ENCODE results near the gene CHAT. TPM values are rescaled to one million over a fixed set of nuclear protein-coding genes. Genes with fewer than 3 reads are reported as not detected.
A peak's percentile ranks its signal among the peaks of the same experiment; 100 is the strongest.

Gene CHAT
- total RNA-seq, 3 donors from 2014 or later (not counting 1 experiment from before 2014, with no cell fraction given) = not detected

DNA sequence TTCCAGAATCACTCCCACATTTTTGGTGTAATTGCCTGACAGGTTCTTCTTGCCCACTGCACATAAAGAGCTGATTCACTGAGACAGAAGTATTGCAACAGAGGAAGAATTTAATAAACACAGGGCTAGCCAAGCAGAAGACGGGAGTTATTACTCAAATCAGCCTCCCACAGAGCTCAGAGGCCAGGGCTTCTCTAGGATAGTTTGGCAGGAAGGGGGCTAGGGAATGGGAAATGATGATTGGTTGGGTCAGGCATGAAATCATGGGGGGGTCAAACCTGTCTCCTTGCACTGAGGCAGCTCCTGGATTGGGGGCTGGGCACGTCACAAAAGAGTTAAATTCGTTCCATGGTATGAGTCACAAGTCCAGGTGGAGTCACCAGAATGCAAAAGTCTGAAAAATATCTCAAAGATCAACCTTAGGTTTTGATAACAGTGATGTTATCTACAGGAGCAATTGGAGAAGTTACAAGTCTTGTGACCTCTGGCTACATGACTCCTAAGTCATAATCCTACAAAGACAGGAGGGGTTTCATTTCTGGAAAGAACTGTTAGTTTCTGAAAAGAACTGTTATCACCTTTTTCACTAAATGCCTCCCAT lies 44.7 kb upstream of the CHAT start:
- H3K27me3 Mint-ChIP-seq (ENCODE audit: low read depth in 2 of 2) = peaks cover 9 to 46% of the 10 kb centered on the region in 2 donors
- H3K9me3 Mint-ChIP-seq = no peaks in the 10 kb centered on the region
- no peak overlapping the region for H3K27ac ChIP-seq (ENCODE audit: low read length)
- no peak for ATAC-seq
- peaks cover 17 to 18% of the 10 kb centered on the region in 2 donors for H3K4me1 Mint-ChIP-seq
- H3K4me1 ChIP-seq (ENCODE audit: control insufficient read depth, insufficient read depth, low read length) = peaks cover 22% of the 10 kb centered on the region
- intact Hi-C loops (cut with micrococcal nuclease) = no loop called here
- H3K9me3 ChIP-seq (ENCODE audit: control insufficient read depth, insufficient read depth, low read length) = no peaks in the 10 kb centered on the region
- no peaks in the 10 kb centered on the region for H3K36me3 Mint-ChIP-seq
- no peaks in the 10 kb centered on the region for H3K27me3 ChIP-seq (ENCODE audit: control insufficient read depth, insufficient read depth, low read length)
- DNase-seq = no peak
- H3K4me3 Mint-ChIP-seq = peak overlapping the region; percentile 8
- no peak overlapping the region for H3K4me3 ChIP-seq (ENCODE audit: low read length)
- no peak for TF ChIP-seq CTCF (IDR thresholded peaks at IDR 0.05)
- no peaks in the 10 kb centered on the region for H3K36me3 ChIP-seq (ENCODE audit: control insufficient read depth, insufficient read depth, low read length)
- H3K27ac Mint-ChIP-seq = peak overlapping the region in 1 of 2 donors; percentile 46
- 66% methylated on average over 3 of the region's 3 CpGs for WGBS (ENCODE audit: insufficient coverage)

- no peaks in the 10 kb centered on the region for H3K9me3 Mint-ChIP-seq
- Histone ChIP-seq H3K4me3 (ENCODE audit: low read length) (no peak overlapping the region), H3K4me1 (ENCODE audit: control insufficient read depth, insufficient read depth, low read length) (peaks cover 22% of the 10 kb centered on the region), H3K27ac (ENCODE audit: low read length) (no peak overlapping the region), H3K36me3 (ENCODE audit: control insufficient read depth, insufficient read depth, low read length) (no peaks in the 10 kb centered on the region), H3K9me3 (ENCODE audit: control insufficient read depth, insufficient read depth, low read length) (no peaks in the 10 kb centered on the region), H3K27me3 (ENCODE audit: control insufficient read depth, insufficient read depth, low read length) (no peaks in the 10 kb centered on the region)
- ATAC-seq = no peak
- H3K27me3 Mint-ChIP-seq (ENCODE audit: low read depth in 2 of 2) = peaks cover 10 to 33% of the 10 kb centered on the region in 2 donors
- peaks cover 17 to 18% of the 10 kb centered on the region in 2 donors for H3K4me1 Mint-ChIP-seq
- TF ChIP-seq CTCF (IDR thresholded peaks at IDR 0.05) = no peak
- DNase-seq = no peak
- H3K4me3 Mint-ChIP-seq = no peak overlapping the region
- no peak overlapping the region for H3K27ac Mint-ChIP-seq
- H3K36me3 Mint-ChIP-seq = no peaks in the 10 kb centered on the region
- 89% methylated on average over 1 of the region's 2 CpGs for WGBS (ENCODE audit: insufficient coverage)
- intact Hi-C loops (cut with micrococcal nuclease) = no loop called here
Observed at GRCh38 chr10:49571388-49571787, 42.4 kb upstream of the CHAT start.

GRCh38 chr10:49572594-49573114 lies 41.2 kb upstream of the CHAT start:
- DNase-seq = no peak
- intact Hi-C loops (cut with micrococcal nuclease) = no loop called here
- ATAC-seq = no peak
- Mint-ChIP-seq H3K27me3 (ENCODE audit: low read depth in 2 of 2) (peaks cover 10 to 26% of the 10 kb centered on the region in 2 donors), H3K36me3 (no peaks in the 10 kb centered on the region), H3K4me3 (no peak overlapping the region), H3K4me1 (peaks cover 15 to 16% of the 10 kb centered on the region in 2 donors), H3K9me3 (no peaks in the 10 kb centered on the region), H3K27ac (no peak overlapping the region)
- WGBS (ENCODE audit: insufficient coverage) = 82% methylated on average over 9 of the region's 9 CpGs
- Histone ChIP-seq H3K27ac (ENCODE audit: low read length) (no peak overlapping the region), H3K4me3 (ENCODE audit: low read length) (no peak overlapping the region), H3K4me1 (ENCODE audit: control insufficient read depth, insufficient read depth, low read length) (peaks cover 18% of the 10 kb centered on the region), H3K9me3 (ENCODE audit: control insufficient read depth, insufficient read depth, low read length) (no peaks in the 10 kb centered on the region), H3K27me3 (ENCODE audit: control insufficient read depth, insufficient read depth, low read length) (no peaks in the 10 kb centered on the region), H3K36me3 (ENCODE audit: control insufficient read depth, insufficient read depth, low read length) (no peaks in the 10 kb centered on the region)
- no peak for TF ChIP-seq CTCF (IDR thresholded peaks at IDR 0.05)
